ENCODE measurements around the gene RAB31. TPM values are rescaled to one million over a fixed set of nuclear protein-coding genes. Genes with fewer than 3 reads are reported as not detected.
A peak's percentile ranks its signal among the peaks of the same experiment; 100 is the strongest.
"Not testable (repeated sequence)": the region's sequence is repeated elsewhere in the genome, so short reads cannot be mapped to it uniquely, and the experiment has no call there.

The RAB31 gene
- total RNA-seq, 3 donors from 2014 or later = 0.40 to 1.8 (median 1.2) TPM

DNA sequence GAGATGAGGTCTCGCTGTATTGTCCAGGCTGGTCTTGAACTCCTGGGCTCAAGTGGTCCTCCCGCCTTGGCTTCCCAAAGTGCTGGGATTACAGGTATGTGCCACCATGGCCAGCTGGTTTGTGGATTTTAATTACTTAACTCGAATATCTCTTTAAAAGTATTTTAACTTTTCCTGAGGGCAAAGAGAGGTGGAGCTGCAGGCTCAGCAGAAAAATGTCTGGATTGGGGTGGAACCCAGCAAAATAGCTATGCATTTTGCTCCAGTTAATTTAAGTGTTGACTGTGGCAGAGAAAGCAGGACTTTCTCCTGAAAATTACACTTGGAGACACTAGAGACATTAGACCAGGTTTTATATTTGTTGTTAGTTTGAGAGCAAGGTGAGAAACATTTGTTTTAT is 142.2 kb downstream of the RAB31 start:
- Mint-ChIP-seq H3K36me3 (ENCODE audit: insufficient read depth) (no peaks in the 10 kb centered on the region), H3K9me3 (no peaks in the 10 kb centered on the region), H3K27me3 (ENCODE audit: low read depth) (peaks cover 25% of the 10 kb centered on the region), H3K4me1 (ENCODE audit: low read depth) (no peaks in the 10 kb centered on the region), H3K4me3 (no peak overlapping the region)
- ATAC-seq (no peak), DNase-seq (no peak)

DNA sequence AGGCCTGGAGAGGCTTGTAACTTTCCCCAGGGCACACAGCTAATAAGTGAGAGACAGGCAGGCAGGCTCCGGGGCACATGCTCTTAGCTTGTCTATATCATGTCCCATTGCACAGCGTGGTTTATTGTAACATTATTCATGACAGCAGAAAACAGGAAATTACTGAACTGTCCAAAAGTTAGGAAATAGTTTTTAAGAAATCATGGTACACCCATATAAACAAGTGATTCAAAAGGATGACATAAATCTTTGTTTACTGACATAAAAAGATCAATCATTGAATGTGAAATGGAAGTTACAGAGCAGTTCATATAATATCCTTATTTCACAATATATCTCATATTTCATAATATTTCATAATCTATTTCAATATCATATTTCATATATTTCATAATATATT is 143.4 kb downstream of the RAB31 start:
- Mint-ChIP-seq H3K27me3 (ENCODE audit: low read depth) (peaks cover 30% of the 10 kb centered on the region), H3K4me3 (no peak overlapping the region), H3K9me3 (no peaks in the 10 kb centered on the region), H3K36me3 (ENCODE audit: insufficient read depth) (no peaks in the 10 kb centered on the region), H3K4me1 (ENCODE audit: low read depth) (no peaks in the 10 kb centered on the region)
- ATAC-seq (no peak), DNase-seq (no peak)

DNA sequence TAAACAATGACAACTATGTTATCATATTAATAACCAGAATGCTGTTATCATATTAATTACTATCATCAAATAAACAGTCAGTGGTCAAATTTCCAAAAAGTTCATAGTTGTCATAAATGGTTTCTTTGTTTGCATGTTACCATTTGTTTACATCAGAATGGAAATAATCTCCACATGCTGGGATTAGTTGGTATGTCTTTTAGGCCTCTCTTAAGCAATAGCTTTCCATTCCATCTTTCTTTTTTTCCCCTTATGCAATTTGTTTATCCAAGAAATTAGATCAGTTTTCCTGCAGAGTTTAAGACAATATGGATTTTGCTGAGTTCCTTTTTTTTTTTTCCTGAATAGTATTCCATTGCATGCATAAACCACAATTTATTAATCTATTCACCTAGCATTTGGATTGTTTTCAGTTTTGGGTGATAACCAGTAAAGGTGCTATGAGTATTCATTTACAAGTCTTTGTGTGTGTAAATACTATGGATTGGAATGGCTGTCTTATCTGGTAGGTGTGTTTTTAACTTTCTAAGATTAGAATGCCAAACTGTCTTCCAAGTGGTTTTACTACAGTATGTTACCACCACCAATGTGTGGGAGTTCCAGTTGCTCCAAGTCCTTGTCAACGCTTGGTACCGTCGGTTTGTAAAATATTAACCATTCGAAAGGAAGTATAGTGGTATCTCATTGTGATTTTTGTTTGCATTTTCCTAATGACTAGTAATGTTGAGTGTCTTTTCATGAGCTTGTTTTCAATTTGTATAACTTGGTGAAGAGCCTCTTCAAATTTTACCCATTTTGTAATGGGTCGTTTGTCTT is 144.4 kb downstream of the RAB31 start:
- ATAC-seq (no peak), DNase-seq (no peak)
- peaks cover 33% of the 10 kb centered on the region for H3K27me3 Mint-ChIP-seq (ENCODE audit: low read depth)
- no peaks in the 10 kb centered on the region for H3K9me3 Mint-ChIP-seq
- H3K36me3 Mint-ChIP-seq (ENCODE audit: insufficient read depth) = no peaks in the 10 kb centered on the region
- no peak overlapping the region for H3K4me3 Mint-ChIP-seq
- no peaks in the 10 kb centered on the region for H3K4me1 Mint-ChIP-seq (ENCODE audit: low read depth)

DNA sequence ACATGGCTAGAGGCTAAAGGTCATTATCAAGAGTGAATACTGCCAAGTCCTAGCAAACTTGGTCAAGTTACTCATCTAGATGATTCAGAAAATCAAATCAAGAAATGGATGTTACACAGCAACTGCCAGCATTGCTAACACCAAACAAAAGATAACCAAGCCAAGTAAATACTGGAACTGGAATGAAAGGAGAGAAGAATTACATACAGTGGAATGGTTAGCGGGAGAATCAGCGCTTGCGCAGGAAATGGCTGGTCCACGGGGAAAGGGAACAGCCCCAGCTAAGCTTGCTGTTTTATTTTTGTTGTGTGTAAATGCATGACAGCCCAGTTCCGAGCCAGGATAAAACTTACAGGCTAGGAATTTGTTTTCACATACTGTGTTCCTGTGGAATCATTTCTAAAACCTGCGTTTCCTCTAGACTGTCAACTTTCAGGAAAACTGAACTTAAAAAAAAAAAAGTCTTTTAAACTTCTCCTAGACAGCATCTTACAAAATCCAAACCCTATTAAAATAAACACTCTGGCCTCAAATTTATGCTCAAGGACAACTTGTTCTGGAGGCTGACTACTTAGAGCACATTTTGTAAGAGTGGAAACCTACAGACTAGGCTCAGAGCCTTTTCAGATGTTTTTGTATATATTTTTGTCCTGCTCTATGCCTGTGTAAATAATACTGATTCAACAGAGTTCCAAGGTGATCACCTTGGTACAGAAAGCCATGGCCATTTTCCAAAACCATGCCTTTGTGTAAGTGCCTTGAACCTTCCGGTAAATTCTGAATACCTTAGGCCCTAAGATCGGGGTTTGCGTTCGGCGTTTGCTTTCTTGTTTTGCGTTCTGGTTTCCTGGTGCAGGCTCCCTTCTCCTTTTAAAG is 146.9 kb downstream of the RAB31 start:
- peaks cover 18% of the 10 kb centered on the region for H3K27me3 Mint-ChIP-seq (ENCODE audit: low read depth)
- H3K36me3 Mint-ChIP-seq (ENCODE audit: insufficient read depth) = no peaks in the 10 kb centered on the region
- no peaks in the 10 kb centered on the region for H3K4me1 Mint-ChIP-seq (ENCODE audit: low read depth)
- DNase-seq = no peak
- no peak overlapping the region for H3K4me3 Mint-ChIP-seq
- H3K9me3 Mint-ChIP-seq = no peaks in the 10 kb centered on the region
- ATAC-seq = no peak

DNA sequence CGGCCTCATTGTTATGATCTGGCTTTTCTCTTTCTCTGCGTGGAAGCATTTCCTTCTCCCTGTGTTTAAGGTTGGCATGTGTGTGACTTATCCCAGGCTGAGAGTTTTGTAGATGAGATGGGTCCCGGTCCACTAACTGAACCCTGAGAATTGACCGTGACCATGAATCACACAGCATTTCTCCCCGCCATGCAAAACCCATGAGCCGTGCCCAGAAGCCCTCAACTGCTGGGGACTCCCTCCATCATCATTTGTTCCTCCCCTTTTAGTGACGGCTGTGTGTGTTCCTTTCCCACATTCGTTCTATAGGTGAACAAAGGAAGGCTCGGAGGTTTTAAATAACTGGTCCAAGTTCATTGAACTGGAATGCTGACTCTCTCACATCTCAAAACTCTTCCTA is 147.6 kb downstream of the RAB31 start:
- no peaks in the 10 kb centered on the region for H3K36me3 Mint-ChIP-seq (ENCODE audit: insufficient read depth)
- ATAC-seq = no peak
- no peaks in the 10 kb centered on the region for H3K9me3 Mint-ChIP-seq
- no peak overlapping the region for H3K4me3 Mint-ChIP-seq
- peaks cover 14% of the 10 kb centered on the region for H3K27me3 Mint-ChIP-seq (ENCODE audit: low read depth)
- no peaks in the 10 kb centered on the region for H3K4me1 Mint-ChIP-seq (ENCODE audit: low read depth)
- no peak for DNase-seq

DNA sequence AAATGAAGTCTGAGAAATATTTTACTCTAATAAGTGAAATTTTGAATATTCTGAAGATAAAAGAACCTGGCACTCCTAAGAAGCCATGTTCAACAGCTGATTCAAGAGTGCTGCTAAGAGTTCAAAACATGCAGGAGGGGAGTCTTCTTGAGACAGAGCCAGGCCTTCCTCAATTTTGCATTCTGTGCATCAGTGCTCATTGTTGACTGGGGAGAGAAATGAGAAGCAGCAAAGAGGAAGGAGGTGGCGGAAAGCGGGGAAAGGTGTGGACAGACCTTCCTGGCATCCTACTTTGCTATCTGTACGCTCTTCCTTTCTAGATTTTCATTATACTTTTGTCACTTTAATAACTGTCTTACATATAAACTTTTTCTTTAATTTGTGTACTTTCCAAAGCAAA is 148.0 kb downstream of the RAB31 start:
- Mint-ChIP-seq H3K36me3 (ENCODE audit: insufficient read depth) (no peaks in the 10 kb centered on the region), H3K4me1 (ENCODE audit: low read depth) (no peaks in the 10 kb centered on the region), H3K4me3 (no peak overlapping the region), H3K9me3 (no peaks in the 10 kb centered on the region), H3K27me3 (ENCODE audit: low read depth) (peaks cover 14% of the 10 kb centered on the region)
- DNase-seq = no peak
- no peak for ATAC-seq

DNA sequence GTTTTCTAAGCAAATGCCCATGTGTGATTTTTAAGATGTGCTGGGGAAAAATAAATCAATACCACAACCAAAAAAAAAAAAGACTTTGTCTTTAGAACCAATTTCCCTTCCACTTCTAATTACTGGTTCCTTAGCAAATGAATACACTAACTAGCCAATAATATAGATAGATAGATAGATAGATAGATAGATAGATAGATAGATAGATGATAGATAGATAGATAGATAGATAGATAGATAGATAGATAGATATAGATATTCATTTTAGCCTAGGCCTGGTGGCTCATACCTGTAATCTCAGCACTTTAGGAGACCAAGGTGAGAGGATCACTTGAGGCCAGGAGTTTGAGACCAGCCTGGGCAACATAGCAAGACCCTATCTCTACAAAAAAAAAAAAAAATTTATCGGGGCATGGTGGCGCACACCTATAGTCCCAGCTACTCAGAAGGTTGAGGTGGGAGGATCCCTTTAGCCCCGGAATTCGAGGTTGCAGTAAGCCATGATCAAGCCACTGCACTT is 149.4 kb downstream of the RAB31 start:
- H3K27me3 Mint-ChIP-seq (ENCODE audit: low read depth) = peaks cover 14% of the 10 kb centered on the region
- ATAC-seq; DNase-seq; H3K36me3 Mint-ChIP-seq (ENCODE audit: insufficient read depth); H3K4me3 Mint-ChIP-seq; H3K4me1 Mint-ChIP-seq (ENCODE audit: low read depth); H3K9me3 Mint-ChIP-seq: not testable (repeated sequence)

DNA sequence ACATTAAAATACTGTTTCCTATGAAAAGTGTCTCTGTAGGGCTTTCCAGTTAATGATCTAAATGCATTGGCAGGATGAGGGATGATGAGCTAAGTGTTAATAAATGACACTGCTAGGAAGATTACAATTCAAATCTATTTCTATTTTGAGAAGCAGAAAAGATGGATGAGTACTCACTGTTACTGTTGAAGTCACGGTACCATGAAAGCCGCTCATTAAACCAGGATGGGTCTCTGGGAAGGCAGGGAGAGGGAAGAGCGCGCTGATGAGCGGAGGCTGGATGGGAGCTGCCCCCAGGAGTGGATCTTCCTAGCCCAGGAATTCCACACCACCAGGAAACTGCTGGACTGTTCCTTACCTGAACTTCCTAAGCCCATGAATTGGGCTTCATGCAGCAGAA is 150.5 kb downstream of the RAB31 start:
- Mint-ChIP-seq H3K4me1 (ENCODE audit: low read depth) (peaks cover 2% of the 10 kb centered on the region), H3K36me3 (ENCODE audit: insufficient read depth) (no peaks in the 10 kb centered on the region), H3K9me3 (no peaks in the 10 kb centered on the region), H3K27me3 (ENCODE audit: low read depth) (peaks cover 14% of the 10 kb centered on the region), H3K4me3 (no peak overlapping the region)
- DNase-seq (no peak), ATAC-seq (no peak)

DNA sequence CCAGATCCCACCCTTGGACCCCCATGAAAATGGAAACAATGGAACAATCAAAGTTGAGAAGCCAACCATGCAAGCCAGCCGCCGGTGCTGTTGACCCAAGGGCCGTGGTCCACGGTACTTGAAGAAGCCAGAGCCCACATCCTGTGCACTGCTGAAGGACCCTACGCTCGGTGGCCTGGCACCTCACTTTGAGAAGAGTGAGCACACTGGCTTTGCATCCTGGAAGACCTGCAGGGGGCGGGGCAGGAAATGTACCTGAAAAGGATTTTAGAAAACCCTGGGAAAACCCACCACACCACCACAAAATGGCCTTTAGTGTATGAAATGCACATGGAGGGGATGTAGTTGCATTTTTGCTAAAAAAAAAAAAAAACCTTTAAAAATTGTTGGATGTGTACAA is 151.1 kb downstream of the RAB31 start:
- Mint-ChIP-seq H3K9me3 (no peaks in the 10 kb centered on the region), H3K4me3 (no peak overlapping the region), H3K36me3 (ENCODE audit: insufficient read depth) (no peaks in the 10 kb centered on the region), H3K4me1 (ENCODE audit: low read depth) (peaks cover 2% of the 10 kb centered on the region), H3K27me3 (ENCODE audit: low read depth) (peaks cover 14% of the 10 kb centered on the region)
- DNase-seq (no peak), ATAC-seq (no peak)

DNA sequence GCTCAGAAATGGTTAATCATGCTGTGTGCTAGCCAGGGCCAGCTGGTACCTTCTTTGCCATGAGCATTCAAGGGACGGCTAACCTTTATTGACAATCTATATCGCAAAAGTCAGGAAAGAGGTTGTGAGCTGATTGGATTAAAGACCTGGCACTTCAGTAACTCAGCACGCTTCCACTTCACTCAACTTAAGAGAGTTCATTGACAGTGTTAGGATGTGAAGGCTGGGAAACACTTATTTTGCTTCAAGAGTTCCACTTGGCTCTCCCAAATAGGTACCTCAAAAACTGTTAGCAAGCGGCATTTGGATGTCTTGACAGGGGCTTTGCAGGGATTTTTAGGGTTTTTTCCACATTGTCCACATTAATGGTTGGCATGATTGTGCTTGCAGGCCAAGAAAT is 152.6 kb downstream of the RAB31 start:
- ATAC-seq = no peak
- Mint-ChIP-seq H3K4me3 (no peak overlapping the region), H3K36me3 (ENCODE audit: insufficient read depth) (peaks cover 3% of the 10 kb centered on the region), H3K4me1 (ENCODE audit: low read depth) (peaks cover 2% of the 10 kb centered on the region), H3K9me3 (peaks cover 3% of the 10 kb centered on the region), H3K27me3 (ENCODE audit: low read depth) (peaks cover 14% of the 10 kb centered on the region)
- DNase-seq = no peak

DNA sequence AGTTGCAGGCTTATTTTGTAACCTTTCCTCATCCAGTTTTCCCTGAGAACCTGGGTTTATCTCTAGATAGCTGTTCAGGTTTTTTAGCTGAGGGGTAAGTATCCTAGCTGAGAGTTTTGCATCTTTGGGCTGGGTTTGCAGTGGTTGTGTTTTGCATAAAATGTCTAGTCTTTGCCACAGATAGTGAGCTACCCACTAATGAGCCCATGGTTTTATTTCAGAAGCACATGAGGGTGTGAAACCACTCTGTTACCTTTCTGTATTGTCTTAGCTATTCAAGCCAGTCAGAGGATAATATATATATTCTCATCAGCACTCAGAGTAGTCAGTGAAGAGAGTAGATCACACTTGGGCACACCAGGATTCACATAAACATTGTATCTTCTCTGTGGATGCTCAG is 153.1 kb downstream of the RAB31 start:
- peaks cover 5% of the 10 kb centered on the region for H3K36me3 Mint-ChIP-seq (ENCODE audit: insufficient read depth)
- H3K9me3 Mint-ChIP-seq = peaks cover 8% of the 10 kb centered on the region
- no peak overlapping the region for H3K4me3 Mint-ChIP-seq
- H3K27me3 Mint-ChIP-seq (ENCODE audit: low read depth) = peaks cover 12% of the 10 kb centered on the region
- H3K4me1 Mint-ChIP-seq (ENCODE audit: low read depth) = peaks cover 2% of the 10 kb centered on the region
- DNase-seq = no peak
- ATAC-seq = peak in 1 of 2 donors; percentile 26

DNA sequence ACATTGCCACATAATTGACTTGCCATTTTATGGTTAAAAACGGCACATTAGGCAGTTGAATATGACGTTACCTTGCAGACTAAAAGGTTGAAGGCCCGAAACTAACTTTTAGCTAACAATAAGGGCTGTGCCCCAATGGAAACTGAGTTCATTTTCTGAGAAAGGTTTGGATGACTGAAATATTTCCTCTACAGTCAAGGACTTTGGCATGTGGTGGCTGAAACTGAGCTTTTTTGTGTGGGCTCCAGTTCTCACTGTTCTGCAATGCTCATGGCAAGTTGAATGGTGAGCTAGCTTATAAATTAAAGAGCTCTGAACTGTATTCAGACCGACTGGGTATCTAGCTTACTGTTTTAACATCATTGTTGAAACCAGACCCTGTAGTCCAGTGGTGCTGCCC is 153.8 kb downstream of the RAB31 start:
- H3K9me3 Mint-ChIP-seq = peaks cover 12% of the 10 kb centered on the region
- peak; percentile 74 to 80 for ATAC-seq
- peaks cover 5% of the 10 kb centered on the region for H3K36me3 Mint-ChIP-seq (ENCODE audit: insufficient read depth)
- peaks cover 9% of the 10 kb centered on the region for H3K27me3 Mint-ChIP-seq (ENCODE audit: low read depth)
- peaks cover 2% of the 10 kb centered on the region for H3K4me1 Mint-ChIP-seq (ENCODE audit: low read depth)
- no peak for DNase-seq
- H3K4me3 Mint-ChIP-seq = no peak overlapping the region

DNA sequence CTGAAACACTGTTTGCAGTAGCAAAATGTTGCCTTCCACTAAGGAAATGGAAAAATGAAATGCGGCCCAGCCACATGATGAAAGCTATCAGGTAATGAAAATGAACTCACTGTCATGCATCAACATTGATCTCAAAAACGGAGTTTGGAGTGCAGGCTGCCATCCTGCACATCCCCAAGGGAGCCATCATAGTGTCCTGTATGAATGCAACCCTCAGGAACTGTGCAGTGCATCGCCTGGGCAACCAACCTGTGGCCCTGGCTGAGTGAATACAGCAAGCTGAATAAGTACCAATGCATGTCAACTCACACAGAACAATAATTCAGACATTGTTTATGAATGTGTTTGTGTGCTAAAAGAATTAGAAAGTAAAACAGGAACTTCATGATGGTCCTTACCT is 154.6 kb downstream of the RAB31 start:
- peaks cover 5% of the 10 kb centered on the region for H3K36me3 Mint-ChIP-seq (ENCODE audit: insufficient read depth)
- DNase-seq (no peak), ATAC-seq (no peak)
- peaks cover 2% of the 10 kb centered on the region for H3K4me1 Mint-ChIP-seq (ENCODE audit: low read depth)
- peaks cover 9% of the 10 kb centered on the region for H3K27me3 Mint-ChIP-seq (ENCODE audit: low read depth)
- H3K9me3 Mint-ChIP-seq = peaks cover 15% of the 10 kb centered on the region
- no peak overlapping the region for H3K4me3 Mint-ChIP-seq

DNA sequence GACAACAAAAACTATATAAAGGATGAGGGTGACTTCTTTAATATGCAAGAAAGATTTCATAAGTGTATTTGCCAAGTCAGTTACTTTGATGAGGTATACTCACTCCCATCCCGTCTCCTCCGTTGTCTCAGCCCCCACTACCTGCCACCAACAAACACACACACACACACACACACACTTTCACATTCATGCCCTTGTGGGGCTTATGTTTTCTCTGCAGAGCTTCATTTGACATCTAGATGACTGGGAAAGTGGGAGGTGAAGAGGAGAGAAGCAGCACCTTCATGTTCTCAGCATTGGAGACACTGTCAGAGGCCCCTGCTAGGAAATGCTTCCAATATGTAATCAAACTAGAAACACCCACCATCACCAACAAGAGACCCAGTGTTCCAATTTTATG is 155.2 kb downstream of the RAB31 start:
- Mint-ChIP-seq H3K4me3 (no peak overlapping the region), H3K4me1 (ENCODE audit: low read depth) (peaks cover 2% of the 10 kb centered on the region), H3K9me3 (peaks cover 15% of the 10 kb centered on the region), H3K36me3 (ENCODE audit: insufficient read depth) (peaks cover 5% of the 10 kb centered on the region), H3K27me3 (ENCODE audit: low read depth) (peaks cover 9% of the 10 kb centered on the region)
- DNase-seq (no peak), ATAC-seq (no peak)

Data from activated T-cell treated with anti-CD3 and anti-CD28 coated beads, Interleukin-2, amount 50 U/mL, for 4 hours (primary cell).